NK-92 (cell line): Measurements from ENCODE around the gene KIAA1586.
"Not testable (repeated sequence)": the region's sequence is repeated elsewhere in the genome, so short reads cannot be mapped to it uniquely, and the experiment has no call there.

Experiments
- DNase-seq: peaks from one replicate; lab custom pipeline; 2025; ENCODE audit not compliant: unreplicated experiment; lab: John Stamatoyannopoulos, UW

Gene KIAA1586

DNA sequence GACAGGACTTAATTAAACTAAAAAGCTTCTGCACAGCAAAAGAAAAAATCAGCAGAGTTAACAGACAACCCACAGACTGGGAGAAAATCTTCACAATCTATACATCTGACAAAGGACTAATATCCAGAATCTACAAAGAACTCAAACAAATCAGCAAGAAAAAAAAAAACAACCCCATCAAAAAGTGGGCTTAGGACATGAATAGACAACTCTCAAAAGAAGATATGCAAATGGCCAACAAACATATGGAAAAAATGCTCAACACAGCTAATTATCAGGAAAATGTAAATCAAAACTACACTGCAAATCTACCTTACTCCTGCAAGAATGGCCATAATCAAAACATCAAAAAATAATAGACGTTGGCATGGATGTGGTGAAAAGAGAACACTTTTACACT lies 2.4 kb upstream of the KIAA1586 start:
- DNase-seq: not testable (repeated sequence)

- DNase-seq: no peak
Observed at GRCh38 chr6:57044568-57044967, 1.9 kb upstream of the KIAA1586 start.

DNA sequence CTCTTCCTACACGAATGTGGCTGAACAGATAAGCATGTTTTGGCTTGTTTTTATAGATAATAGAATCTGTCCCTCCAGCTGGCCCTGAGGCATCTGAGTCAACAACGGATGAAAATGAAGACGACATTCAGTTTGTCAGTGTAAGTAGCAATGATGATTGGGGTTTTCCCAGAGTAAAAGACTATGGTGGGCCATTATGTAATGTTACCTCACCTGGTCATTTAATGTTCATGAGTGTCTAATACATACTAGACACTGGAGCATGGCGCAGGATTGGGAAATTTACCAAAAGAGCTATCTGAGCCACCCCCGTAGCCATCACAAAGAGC lies 728 bp downstream of the KIAA1586 start:
- not testable (repeated sequence) for DNase-seq

DNA sequence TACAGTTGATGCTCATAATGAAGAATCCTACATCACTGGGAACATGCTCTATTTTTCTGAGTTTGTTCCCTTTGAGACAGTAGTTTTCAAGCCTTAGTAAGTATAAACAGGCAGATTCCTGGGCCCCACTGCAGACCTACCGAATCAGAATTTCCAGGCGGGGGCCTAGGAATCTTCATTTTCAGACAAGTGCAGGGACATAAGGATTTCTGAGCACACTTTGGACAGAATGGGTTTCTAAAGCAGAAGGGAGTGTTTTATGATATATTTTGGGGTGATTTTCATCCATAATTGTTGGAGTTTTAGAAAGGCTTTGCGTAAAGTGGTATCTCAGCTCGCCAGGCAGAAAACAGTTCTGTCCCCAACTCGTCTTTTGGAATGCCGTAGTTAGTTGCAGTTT lies 1.4 kb downstream of the KIAA1586 start:
- DNase-seq: not testable (repeated sequence)

- DNase-seq: no peak
Observed at GRCh38 chr6:57048577-57048976, 2.1 kb downstream of the KIAA1586 start.

DNA sequence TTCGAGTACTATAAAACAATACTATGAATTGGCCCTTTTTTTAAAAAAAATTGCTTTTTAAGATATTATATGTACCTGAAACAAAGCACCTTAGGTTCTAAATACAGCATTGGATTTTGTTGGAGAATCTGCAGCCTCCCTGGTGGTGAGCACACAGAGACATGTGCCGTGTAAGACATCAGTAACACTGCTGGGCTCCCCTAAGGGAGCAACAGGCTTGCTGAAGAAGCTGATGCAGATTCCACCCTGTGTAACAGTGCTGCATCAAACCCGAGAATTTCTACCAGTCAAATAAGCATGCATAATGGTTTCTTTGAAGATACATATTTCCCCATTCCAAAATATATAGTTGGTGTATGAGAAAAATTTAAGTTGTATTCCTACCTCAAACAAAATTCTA lies 17.4 kb downstream of the KIAA1586 start:
- no peak for DNase-seq

- no peak for DNase-seq
Observed at GRCh38 chr6:57064809-57065208, 18.3 kb downstream of the KIAA1586 start.

DNA sequence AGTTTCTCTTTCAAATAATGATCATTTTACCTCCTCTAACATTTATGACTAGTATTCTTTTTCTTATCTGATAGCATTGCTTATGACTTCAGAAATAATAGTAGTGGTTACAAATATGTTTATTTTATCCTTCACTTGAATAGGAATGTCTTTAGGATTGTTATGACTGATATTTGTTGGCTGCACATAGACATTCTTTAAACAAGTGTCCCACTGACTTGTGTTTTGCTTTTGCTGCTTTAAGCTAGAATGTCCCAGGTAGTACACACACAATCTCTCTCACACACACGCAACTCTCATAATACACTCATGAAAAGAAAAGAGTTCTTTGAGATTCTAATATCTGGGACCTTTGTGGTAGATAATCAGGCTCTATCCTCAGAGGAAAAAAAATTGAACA lies 21.6 kb downstream of the KIAA1586 start:
- no peak for DNase-seq

GRCh38 chr6:57069228-57069627 lies 22.7 kb downstream of the KIAA1586 start:
- DNase-seq: no peak

GRCh38 chr6:57069920-57070331 lies 23.4 kb downstream of the KIAA1586 start:
- no peak for DNase-seq

DNA sequence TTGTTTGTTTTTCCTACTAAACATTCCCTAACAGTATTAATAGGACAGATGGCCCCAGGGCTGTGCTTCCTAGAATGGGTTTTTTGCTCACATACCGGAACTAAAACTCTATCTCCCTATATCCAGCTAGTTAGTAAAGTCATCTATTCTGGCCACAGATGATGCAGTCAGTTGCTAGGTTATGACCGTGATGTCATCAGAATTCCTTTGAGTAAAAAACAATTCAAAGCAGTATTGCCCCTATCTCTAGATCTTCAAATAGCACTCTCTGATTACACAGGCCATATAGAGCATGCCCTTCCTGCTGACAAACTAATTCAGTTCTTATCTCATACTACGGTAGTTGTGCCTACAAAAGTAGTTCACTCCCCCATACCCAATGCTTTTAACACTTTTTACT lies 25.6 kb downstream of the KIAA1586 start:
- no peak for DNase-seq

DNA sequence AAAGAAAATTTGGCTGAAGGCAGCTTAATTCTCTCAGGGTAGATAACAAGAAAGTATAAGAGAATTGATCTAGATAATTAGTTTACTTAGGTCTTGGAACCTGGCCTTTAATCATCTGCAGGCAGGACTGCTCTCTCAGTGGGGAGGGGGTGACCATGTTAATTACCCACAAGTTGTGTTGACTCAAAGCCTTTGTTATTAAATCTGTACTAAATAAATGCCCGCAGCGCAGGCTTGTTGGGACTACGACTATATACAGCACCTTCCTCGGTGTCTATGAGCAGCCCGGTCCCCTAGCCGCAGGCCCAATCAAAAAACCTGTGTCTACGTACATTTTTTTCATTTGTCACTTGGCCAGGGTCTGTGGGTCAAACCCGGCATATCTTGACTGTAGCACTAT lies 27.9 kb downstream of the KIAA1586 start:
- no peak for DNase-seq

DNA sequence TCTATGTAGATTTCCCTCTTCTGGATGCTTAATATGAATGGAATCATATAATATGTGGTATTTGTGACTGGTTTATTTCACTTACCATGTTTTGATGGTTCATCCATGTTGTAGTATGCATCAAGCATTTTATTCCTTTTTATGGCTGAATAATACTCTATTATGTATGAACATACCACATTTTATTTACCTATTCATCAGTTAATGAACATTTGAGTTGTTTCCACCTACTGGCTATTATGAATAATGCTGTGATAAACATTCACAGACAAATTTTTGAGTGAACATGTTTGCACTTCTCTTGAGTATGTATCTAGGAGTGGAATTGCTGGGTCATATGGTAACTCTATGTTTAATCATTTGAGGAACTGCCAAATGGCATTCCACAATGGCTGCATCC lies 28.6 kb downstream of the KIAA1586 start:
- DNase-seq: no peak

DNA sequence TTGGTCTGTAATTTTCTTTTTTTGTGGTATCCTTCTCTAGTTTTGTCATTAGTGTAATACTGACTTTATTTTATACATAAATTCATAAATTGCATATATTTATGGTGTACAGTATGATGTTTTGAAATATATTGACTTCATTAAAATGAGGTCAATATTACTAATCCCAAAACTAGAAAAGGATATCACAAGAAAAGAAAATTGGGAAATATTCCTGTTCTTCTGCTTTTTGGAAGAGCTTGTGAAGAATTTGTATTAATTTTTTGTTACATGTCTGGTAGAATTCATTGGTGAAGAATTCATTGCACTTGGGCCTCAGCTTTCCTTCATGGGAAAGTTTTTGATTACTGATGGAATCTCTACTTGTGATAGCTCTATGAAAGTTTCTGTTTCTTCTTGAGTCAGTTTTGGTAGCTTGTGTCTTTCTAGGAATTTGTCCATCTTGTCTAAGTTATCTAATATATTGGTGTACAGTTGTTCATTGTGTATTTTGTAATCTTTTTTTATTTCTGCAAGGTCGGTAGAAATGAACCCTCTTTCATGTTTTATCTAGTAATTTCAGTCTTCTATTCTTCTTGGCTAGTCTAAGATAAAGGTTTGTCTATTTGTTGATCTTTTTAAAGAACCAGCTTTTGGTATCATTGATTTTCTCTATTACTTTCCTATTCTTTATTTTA lies 32.2 kb downstream of the KIAA1586 start:
- DNase-seq: no peak

DNA sequence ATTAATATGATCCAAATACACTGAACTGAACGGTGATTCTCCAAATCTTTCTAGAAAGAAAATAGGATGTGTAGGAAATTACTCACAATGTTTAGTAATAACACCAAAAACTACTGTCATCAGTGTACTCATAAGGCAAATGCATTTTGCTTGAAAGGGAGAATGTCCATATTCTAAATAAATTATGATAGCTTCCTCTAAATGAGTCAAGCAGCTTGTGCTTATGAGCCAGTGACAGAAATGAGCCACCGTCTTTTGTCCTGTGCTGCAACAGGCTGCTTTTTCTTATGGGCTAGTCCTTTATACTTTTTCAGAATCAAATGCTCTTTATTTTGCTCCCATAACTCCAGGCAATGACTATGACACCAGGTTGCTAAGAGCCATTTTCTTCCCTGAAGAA lies 39.0 kb downstream of the KIAA1586 start:
- DNase-seq: no peak

DNA sequence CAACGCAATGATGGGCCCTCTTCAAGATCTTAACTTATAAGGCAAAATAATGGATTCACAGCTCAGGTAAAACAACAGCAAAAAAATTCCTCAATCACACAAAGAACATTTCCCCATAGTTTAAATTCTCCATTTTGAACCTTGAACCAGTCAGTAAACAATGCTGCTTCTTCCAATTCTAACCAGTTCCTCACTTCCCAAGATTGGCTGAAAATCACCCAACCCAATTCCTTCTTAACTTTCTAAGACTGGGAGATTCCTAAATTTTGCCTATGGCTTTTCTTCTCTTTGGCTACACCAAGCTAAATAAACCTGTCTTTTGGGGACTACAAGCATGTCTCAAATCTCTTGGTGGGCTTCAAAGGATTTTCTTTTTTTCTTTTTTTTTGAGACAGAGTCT lies 40.4 kb downstream of the KIAA1586 start:
- no peak for DNase-seq

GRCh38 chr6:57087916-57088315 lies 41.4 kb downstream of the KIAA1586 start:
- no peak for DNase-seq

- no peak for DNase-seq
Observed at GRCh38 chr6:57089265-57089664, 42.8 kb downstream of the KIAA1586 start.

- peak; percentile 80 for DNase-seq
Observed at GRCh38 chr6:57089687-57090457, 43.4 kb downstream of the KIAA1586 start, which contains the start of gene ZNF451. ZNF451 (plus strand) TSS chr6:57090188; CDS start chr6:57090254, 66 bp downstream.

DNA sequence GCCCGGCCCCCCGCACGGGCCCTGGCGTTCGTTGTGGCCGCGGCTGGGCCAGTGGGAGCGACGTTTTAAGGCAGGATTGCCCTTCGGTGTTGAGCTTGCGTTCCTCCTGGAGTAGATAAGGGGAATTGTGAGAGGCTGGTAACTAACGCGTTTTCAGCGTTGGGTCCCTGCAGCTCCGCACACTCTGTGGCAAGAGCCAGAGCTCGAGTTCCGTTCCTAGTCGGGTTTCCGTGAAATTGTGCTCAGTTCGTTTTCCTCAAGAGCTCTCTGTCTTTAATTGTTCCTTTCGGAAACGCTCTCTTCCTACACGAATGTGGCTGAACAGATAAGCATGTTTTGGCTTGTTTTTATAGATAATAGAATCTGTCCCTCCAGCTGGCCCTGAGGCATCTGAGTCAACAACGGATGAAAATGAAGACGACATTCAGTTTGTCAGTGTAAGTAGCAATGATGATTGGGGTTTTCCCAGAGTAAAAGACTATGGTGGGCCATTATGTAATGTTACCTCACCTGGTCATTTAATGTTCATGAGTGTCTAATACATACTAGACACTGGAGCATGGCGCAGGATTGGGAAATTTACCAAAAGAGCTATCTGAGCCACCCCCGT lies 44.1 kb downstream of the KIAA1586 start:
- not testable (repeated sequence) for DNase-seq

DNA sequence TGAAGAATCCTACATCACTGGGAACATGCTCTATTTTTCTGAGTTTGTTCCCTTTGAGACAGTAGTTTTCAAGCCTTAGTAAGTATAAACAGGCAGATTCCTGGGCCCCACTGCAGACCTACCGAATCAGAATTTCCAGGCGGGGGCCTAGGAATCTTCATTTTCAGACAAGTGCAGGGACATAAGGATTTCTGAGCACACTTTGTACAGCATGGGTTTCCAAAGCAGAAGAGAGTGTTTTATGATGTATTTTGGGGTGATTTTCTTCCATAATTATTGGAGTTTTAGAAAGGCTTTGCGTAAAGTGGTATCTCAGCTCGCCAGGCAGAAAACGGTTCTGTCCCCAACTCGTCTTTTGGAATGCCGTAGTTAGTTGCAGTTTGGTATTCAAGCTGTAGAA lies 44.9 kb downstream of the KIAA1586 start:
- DNase-seq: not testable (repeated sequence)

- no peak for DNase-seq
Observed at GRCh38 chr6:57094689-57095088, 48.2 kb downstream of the KIAA1586 start.
